C4-2B (cell line): Measurements from ENCODE around the gene CTSS.

Source experiments
- CTCF ChIP-seq: fragments of 450-650 bp; conservative IDR thresholded peaks from 2 replicates; pipeline ENCODE4 v1.5.1; 2017; ENCODE audit warnings: mild to moderate bottlenecking
- ZFX ChIP-seq: fragments of 450-650 bp; IDR thresholded peaks from 2 replicates; pipeline ENCODE4 v1.6.1; 2017

GRCh38 chr1:150791585-150791984 is 26.0 kb upstream of the CTSS start:
- TF ChIP-seq CTCF (no peak), ZFX (no peak)
